ENCODE measurements around the gene IER3IP1. TPM values are rescaled to one million over a fixed set of nuclear protein-coding genes. Genes with fewer than 3 reads are reported as not detected.

The IER3IP1 gene
- total RNA-seq, 1 donor from 2014 or later, result 14.7 TPM

DNA sequence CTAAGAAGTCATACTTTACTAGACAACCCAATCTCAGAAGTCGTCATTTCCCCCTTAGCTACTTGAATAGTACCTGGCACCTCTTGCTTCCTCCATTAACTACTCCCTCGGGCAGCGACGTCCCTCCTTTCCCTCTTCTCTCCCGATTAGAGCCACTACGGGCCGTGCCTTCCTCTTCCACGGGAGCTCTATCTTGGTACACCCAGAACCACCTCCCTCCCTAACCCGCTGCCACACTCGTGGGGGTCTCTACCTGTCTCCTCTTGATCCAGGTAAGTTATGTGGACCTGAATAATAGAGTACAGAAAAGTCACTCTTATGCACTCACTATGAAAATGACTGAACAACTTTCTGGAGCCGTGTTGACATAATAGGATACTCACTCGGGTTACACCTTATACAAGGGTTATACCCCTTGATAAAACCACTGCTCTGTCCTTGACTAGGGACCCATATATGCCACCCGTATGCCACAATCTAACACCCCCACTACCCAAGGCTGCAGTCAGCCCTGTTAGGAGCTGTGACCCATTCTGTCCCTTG, 25.3 kb downstream of the IER3IP1 start:
- FAIRE-seq, result no peak
- TF ChIP-seq, protein P1, sequence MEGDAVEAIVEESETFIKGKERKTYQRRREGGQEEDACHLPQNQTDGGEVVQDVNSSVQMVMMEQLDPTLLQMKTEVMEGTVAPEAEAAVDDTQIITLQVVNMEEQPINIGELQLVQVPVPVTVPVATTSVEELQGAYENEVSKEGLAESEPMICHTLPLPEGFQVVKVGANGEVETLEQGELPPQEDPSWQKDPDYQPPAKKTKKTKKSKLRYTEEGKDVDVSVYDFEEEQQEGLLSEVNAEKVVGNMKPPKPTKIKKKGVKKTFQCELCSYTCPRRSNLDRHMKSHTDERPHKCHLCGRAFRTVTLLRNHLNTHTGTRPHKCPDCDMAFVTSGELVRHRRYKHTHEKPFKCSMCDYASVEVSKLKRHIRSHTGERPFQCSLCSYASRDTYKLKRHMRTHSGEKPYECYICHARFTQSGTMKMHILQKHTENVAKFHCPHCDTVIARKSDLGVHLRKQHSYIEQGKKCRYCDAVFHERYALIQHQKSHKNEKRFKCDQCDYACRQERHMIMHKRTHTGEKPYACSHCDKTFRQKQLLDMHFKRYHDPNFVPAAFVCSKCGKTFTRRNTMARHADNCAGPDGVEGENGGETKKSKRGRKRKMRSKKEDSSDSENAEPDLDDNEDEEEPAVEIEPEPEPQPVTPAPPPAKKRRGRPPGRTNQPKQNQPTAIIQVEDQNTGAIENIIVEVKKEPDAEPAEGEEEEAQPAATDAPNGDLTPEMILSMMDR (IDR thresholded peaks at IDR 0.05; ENCODE audit: insufficient read depth, low read length, severe bottlenecking), result no peak
- Histone ChIP-seq H3K36me3 (ENCODE audit: control insufficient read depth, insufficient read depth, low read length) (peaks cover 2% of the 10 kb centered on the region), H3K4me3 (ENCODE audit: low read depth, low read length) (peak overlapping the region; percentile 78), H3K27me3 (ENCODE audit: control insufficient read depth, insufficient read depth, low read length) (no peaks in the 10 kb centered on the region)
- peak; percentile 17 for DNase-seq (ENCODE audit: low read depth)

DNA sequence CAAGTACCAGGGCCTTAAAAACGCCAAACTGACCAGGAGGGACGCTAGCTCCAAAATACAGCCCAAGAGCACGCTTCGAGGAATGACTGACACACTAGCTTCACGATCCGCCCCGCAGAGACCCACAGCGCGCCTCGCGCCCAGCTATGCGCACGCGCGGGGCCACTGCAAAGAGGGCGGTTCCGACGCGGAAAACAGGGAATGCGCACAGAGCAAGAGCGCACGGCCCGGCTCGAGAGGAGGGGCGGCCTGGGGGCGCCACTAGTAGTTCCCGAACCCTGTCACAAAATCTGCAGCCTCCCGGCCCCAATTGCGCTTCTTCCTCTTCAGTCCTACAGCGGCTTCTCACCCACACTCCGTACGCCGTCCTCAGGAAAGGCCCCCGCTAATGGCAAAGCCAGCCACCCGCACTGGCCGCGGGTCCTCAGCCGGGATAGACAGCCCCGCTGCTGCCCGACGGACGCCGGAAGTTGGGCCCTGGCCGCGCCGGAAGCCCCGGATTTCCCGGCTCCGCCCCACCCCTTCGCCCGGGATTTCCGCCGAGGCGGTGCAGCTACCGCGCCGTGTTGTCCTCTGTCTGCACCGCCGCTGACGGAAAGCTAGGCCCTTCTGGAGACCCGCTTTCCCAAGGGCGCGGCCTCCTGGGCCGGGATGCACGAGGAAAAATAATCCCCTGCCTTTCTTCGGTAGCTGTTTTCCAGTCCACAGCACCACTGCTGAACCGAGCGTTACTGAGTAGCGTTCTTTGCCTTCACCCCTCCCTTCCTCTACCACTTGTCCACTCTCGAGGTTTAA, 25.9 kb downstream of the IER3IP1 start, which contains the start of gene HDHD2:
TSS of gene HDHD2 (minus strand) at position 472 of the 795 bp plus-strand sequence. CDS start 14,061 bp downstream, outside the sequence.
- FAIRE-seq, result no peak
- peak within 1 kb of the TSS; percentile 78 for H3K4me3 ChIP-seq (ENCODE audit: low read depth, low read length)
- H3K27me3 ChIP-seq (ENCODE audit: control insufficient read depth, insufficient read depth, low read length), result no peaks in the 10 kb centered on the region

GRCh38 chr18:47149457-47150028, 26.6 kb downstream of the IER3IP1 start:
- no peaks in the 10 kb centered on the region for H3K27me3 ChIP-seq (ENCODE audit: control insufficient read depth, insufficient read depth, low read length)
- TF ChIP-seq, protein P1 (IDR thresholded peaks at IDR 0.05; ENCODE audit: insufficient read depth, low read length, severe bottlenecking), result no peak
- H3K36me3 ChIP-seq (ENCODE audit: control insufficient read depth, insufficient read depth, low read length), result peaks cover 2% of the 10 kb centered on the region
- FAIRE-seq (no peak), DNase-seq (ENCODE audit: low read depth) (no peak)
- H3K4me3 ChIP-seq (ENCODE audit: low read depth, low read length), result peak overlapping the region; percentile 78

More for the DNA sequence above, 25.9 kb downstream of the IER3IP1 start, which contains the start of gene HDHD2:
- TF ChIP-seq, protein P1 (IDR thresholded peaks at IDR 0.05; ENCODE audit: insufficient read depth, low read length, severe bottlenecking), result no peak
- H3K36me3 ChIP-seq (ENCODE audit: control insufficient read depth, insufficient read depth, low read length), result peaks cover 2% of the 10 kb centered on the region
- DNase-seq (ENCODE audit: low read depth), result peak; percentile 54

- FAIRE-seq (no peak), DNase-seq (ENCODE audit: low read depth) (no peak)
- Histone ChIP-seq H3K27me3 (ENCODE audit: control insufficient read depth, insufficient read depth, low read length) (no peaks in the 10 kb centered on the region), H3K36me3 (ENCODE audit: control insufficient read depth, insufficient read depth, low read length) (no peaks in the 10 kb centered on the region), H3K4me3 (ENCODE audit: low read depth, low read length) (no peak overlapping the region)
- TF ChIP-seq, protein P1 (IDR thresholded peaks at IDR 0.05; ENCODE audit: insufficient read depth, low read length, severe bottlenecking), result no peak
Observed at GRCh38 chr18:47146206-47146605, 30.0 kb downstream of the IER3IP1 start.

DNA sequence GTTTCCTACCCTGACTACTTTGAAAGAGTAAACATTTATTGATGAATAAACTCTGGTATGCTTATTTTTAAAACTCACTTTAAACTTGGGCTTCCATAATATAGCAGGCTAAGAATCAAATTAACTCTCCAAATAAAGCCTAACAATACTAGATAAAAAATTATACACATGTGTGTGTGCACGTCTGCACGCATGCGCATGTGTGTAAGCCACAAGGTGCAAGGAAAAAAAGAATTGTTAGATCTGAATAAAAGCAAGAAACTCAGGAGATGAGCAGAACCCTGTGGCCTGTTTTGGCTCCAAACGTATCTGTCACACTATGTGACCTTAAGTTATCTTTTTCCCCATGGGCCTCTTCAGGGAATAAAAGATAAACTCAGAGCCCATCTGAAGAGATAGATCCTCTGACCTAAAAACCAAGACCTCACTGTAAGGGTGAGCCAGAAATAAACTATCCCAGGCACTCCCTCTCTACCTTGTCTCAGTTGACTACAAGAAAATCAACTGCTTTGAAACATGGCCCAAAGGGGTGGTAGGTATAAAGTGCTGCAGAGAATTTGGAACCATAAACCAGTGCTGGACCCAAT, 32.2 kb downstream of the IER3IP1 start:
- no peak for DNase-seq (ENCODE audit: low read depth)
- Histone ChIP-seq H3K27me3 (ENCODE audit: control insufficient read depth, insufficient read depth, low read length) (no peaks in the 10 kb centered on the region), H3K4me3 (ENCODE audit: low read depth, low read length) (no peak overlapping the region), H3K36me3 (ENCODE audit: control insufficient read depth, insufficient read depth, low read length) (no peaks in the 10 kb centered on the region)
- TF ChIP-seq, protein P1 (IDR thresholded peaks at IDR 0.05; ENCODE audit: insufficient read depth, low read length, severe bottlenecking), result no peak
- FAIRE-seq, result no peak

Measured in bronchial epithelial cell (primary cell).